Ascending aorta (tissue), 2 donors: ENCODE results near the gene LRFN4. TPM values are rescaled to one million over a fixed set of nuclear protein-coding genes. Genes with fewer than 3 reads are reported as not detected.

Experiments
- DNase-seq, 2 donors: peaks; one replicate each; pipeline ENCODE4 v3.0.0-alpha.2; 2019; ENCODE audit warnings: low spot score in 2 of 2
- H3K27ac ChIP-seq, 2 donors: fragments of 200-600 bp; sonication (generic); one replicate each; pipeline ENCODE4 v1.5.1; 2016 to 2017; ENCODE audit warnings: mild to moderate bottlenecking in 1 of 2
- H3K27me3 ChIP-seq: fragments of 200-600 bp; sonication (generic); one replicate; pipeline ENCODE4 v1.5.1; 2017
- H3K36me3 ChIP-seq, 2 donors: fragments of 200-600 bp; sonication (generic); one replicate each; pipeline ENCODE4 v1.5.1; 2016
- H3K4me1 ChIP-seq, 2 donors: fragments of 200-600 bp; sonication (generic); one replicate each; pipeline ENCODE4 v1.5.1; 2016 to 2017; ENCODE audit warnings: mild to moderate bottlenecking in 1 of 2
- H3K4me3 ChIP-seq, 2 donors: fragments of 200-600 bp; sonication (generic); one replicate each; pipeline ENCODE4 v1.5.1; 2016 to 2017; ENCODE audit warnings: mild to moderate bottlenecking in 1 of 2
- H3K9me3 ChIP-seq, 2 donors: fragments of 200-600 bp; sonication (generic); one replicate each; pipeline ENCODE4 v1.5.1; 2016
- CTCF ChIP-seq, 3 experiments: fragments of 200-600 bp in 2 of 3; fragments of 450-650 bp in 1 of 3; sonication (generic) in 2 of 3; IDR thresholded peaks; one replicate each; pipeline ENCODE4 v1.5.1; 2016 to 2019; ENCODE audit warnings: antibody characterized with exemption in 3 of 3, mild to moderate bottlenecking in 1 of 3, moderate library complexity in 1 of 3
- intact Hi-C: fragments of 100-400 bp; cut with DNase I; formaldehyde crosslinking; loops from one replicate; pipeline ENCODE4 v1.15.1; 2023
- total RNA-seq: library from RNA; depleted of rRNA; stranded (reverse); fragments of >200 nt; gene quantifications from one replicate; pipeline ENCODE4 v1.1.0, GENCODE V29; 2016

Gene LRFN4
- total RNA-seq, 1 donor from 2014 or later = 60.5 TPM

- no peaks in the 10 kb centered on the region for H3K4me1 ChIP-seq
- H3K27me3 ChIP-seq = no peaks in the 10 kb centered on the region
- H3K4me3 ChIP-seq = no peak overlapping the region
- H3K36me3 ChIP-seq = no peaks in the 10 kb centered on the region
- intact Hi-C loops = no loop called here
- DNase-seq = peak in 1 of 2 donors; percentile 77
- H3K27ac ChIP-seq = no peak overlapping the region
- H3K9me3 ChIP-seq = no peaks in the 10 kb centered on the region
- no peak for TF ChIP-seq CTCF (IDR thresholded peaks at IDR 0.05)
Measured at GRCh38 chr11:66891851-66892660, 35.2 kb downstream of the LRFN4 start.

GRCh38 chr11:66892911-66893310, 36.0 kb downstream of the LRFN4 start:
- Histone ChIP-seq H3K4me3 (no peak overlapping the region), H3K27ac (no peak overlapping the region), H3K4me1 (no peaks in the 10 kb centered on the region), H3K27me3 (no peaks in the 10 kb centered on the region), H3K36me3 (no peaks in the 10 kb centered on the region), H3K9me3 (no peaks in the 10 kb centered on the region)
- TF ChIP-seq CTCF (IDR thresholded peaks at IDR 0.05) = no peak
- intact Hi-C loops = no loop called here
- DNase-seq = no peak

GRCh38 chr11:66894141-66894540, 37.3 kb downstream of the LRFN4 start:
- no peaks in the 10 kb centered on the region for H3K36me3 ChIP-seq
- intact Hi-C loops = no loop called here
- H3K27ac ChIP-seq = no peak overlapping the region
- TF ChIP-seq CTCF (IDR thresholded peaks at IDR 0.05) = no peak
- no peaks in the 10 kb centered on the region for H3K4me1 ChIP-seq
- no peaks in the 10 kb centered on the region for H3K9me3 ChIP-seq
- no peak overlapping the region for H3K4me3 ChIP-seq
- DNase-seq = no peak
- no peaks in the 10 kb centered on the region for H3K27me3 ChIP-seq

- Histone ChIP-seq H3K4me3 (no peak overlapping the region), H3K9me3 (no peaks in the 10 kb centered on the region), H3K36me3 (no peaks in the 10 kb centered on the region), H3K27me3 (no peaks in the 10 kb centered on the region), H3K27ac (no peak overlapping the region), H3K4me1 (no peaks in the 10 kb centered on the region)
- no peak for TF ChIP-seq CTCF (IDR thresholded peaks at IDR 0.05)
- no peak for DNase-seq
- intact Hi-C loops = no loop called here
Measured at GRCh38 chr11:66901964-66902390, 45.1 kb downstream of the LRFN4 start.

- Histone ChIP-seq H3K9me3 (no peaks in the 10 kb centered on the region), H3K27ac (no peak overlapping the region), H3K4me3 (no peak overlapping the region), H3K36me3 (no peaks in the 10 kb centered on the region), H3K4me1 (no peaks in the 10 kb centered on the region), H3K27me3 (no peaks in the 10 kb centered on the region)
- intact Hi-C loops = no loop called here
- no peak for TF ChIP-seq CTCF (IDR thresholded peaks at IDR 0.05)
- no peak for DNase-seq
Measured at GRCh38 chr11:66902486-66903177, 45.8 kb downstream of the LRFN4 start.
